Fibroblast of skin of abdomen (primary cell): ENCODE data around the gene TMEM35B.
"Not testable (repeated sequence)": the region's sequence is repeated elsewhere in the genome, so short reads cannot be mapped to it uniquely, and the experiment has no call there.

Experiments used
- DNase-seq: peaks from one replicate; pipeline ENCODE4 v3.0.0-alpha.2; 2013

TMEM35B gene

GRCh38 chr1:34975771-34976170 is 9.4 kb downstream of the TMEM35B start:
- no peak for DNase-seq

GRCh38 chr1:34975338-34975737 is 9.8 kb downstream of the TMEM35B start:
- DNase-seq = peak; percentile 51

- no peak for DNase-seq
These were observed 10.5 kb downstream of the TMEM35B start for GRCh38 chr1:34974626-34975025.

- no peak for DNase-seq
These were observed 11.8 kb downstream of the TMEM35B start for GRCh38 chr1:34973326-34973725.

- DNase-seq = no peak
These were observed 14.3 kb downstream of the TMEM35B start for GRCh38 chr1:34970829-34971228.

- peak; percentile 36 for DNase-seq
These were observed 14.9 kb downstream of the TMEM35B start for GRCh38 chr1:34970220-34970735.

GRCh38 chr1:34968297-34968696 is 16.9 kb downstream of the TMEM35B start:
- DNase-seq = not testable (repeated sequence)

- not testable (repeated sequence) for DNase-seq
These were observed 17.5 kb downstream of the TMEM35B start for GRCh38 chr1:34967672-34968071.

GRCh38 chr1:34965597-34965996 is 19.6 kb downstream of the TMEM35B start:
- DNase-seq = no peak

GRCh38 chr1:34950428-34950827 is 34.7 kb downstream of the TMEM35B start:
- no peak for DNase-seq

GRCh38 chr1:34948739-34949138 is 36.4 kb downstream of the TMEM35B start:
- not testable (repeated sequence) for DNase-seq

GRCh38 chr1:34947641-34948314 is 37.4 kb downstream of the TMEM35B start:
- not testable (repeated sequence) for DNase-seq

GRCh38 chr1:34946211-34946610 is 38.9 kb downstream of the TMEM35B start:
- DNase-seq = no peak

GRCh38 chr1:34941798-34942197 is 43.3 kb downstream of the TMEM35B start:
- DNase-seq = not testable (repeated sequence)
